ENCODE data around the gene C4A. TPM values are rescaled to one million over a fixed set of nuclear protein-coding genes. Genes with fewer than 3 reads are reported as not detected.

The C4A gene
- total RNA-seq, 2 experiments from 2014 or later, result 2.9 to 4.8 TPM

- Histone ChIP-seq H3K9me2 (ENCODE audit: insufficient read depth, low read length) (no peaks in the 10 kb centered on the region), H3K4me2 (ENCODE audit: low read length) (no peak overlapping the region), H3K4me3 (ENCODE audit: low read depth, low read length, poor library complexity, severe bottlenecking) (no peak overlapping the region), H3K27ac (ENCODE audit: low read depth, low read length, poor library complexity, severe bottlenecking) (no peak overlapping the region), H3K36me3 (ENCODE audit: insufficient read depth, low read length) (peaks cover 81% of the 10 kb centered on the region), H2AFZ (ENCODE audit: low read length) (no peak overlapping the region), H3K4me1 (ENCODE audit: insufficient read depth, low read length, poor library complexity, severe bottlenecking) (peaks cover 13% of the 10 kb centered on the region), H3K79me2 (ENCODE audit: insufficient read depth, low read depth, low read length) (peaks cover 6% of the 10 kb centered on the region; the same call in 1 of the 2 replicates), H4K20me1 (ENCODE audit: insufficient read depth, low read length) (no peaks in the 10 kb centered on the region), H3K9me3 (ENCODE audit: low read length) (no peaks in the 10 kb centered on the region)
- DNase-seq (ENCODE audit: low spot score), result no peak
- CTCF ChIA-PET (ENCODE audit: unreplicated experiment), result no interaction called here
- intact Hi-C loops (cut with micrococcal nuclease; ENCODE audit: unreplicated experiment), result no loop called here
- no peak for TF ChIP-seq EZH2phosphoT487 (IDR thresholded peaks at IDR 0.05; ENCODE audit: borderline replicate concordance, low read depth, low read length)
- no TSS peak for BruUV-seq (replicated peaks)
- POLR2A ChIA-PET, result interaction anchor here (0.5 to 0.6 kb wide), 2 partner anchors 61 to 798 kb away, joined by 4 read pairs; no protein-coding TSS in a partner anchor
Measured at GRCh38 chr6:31966506-31966905, 15.4 kb upstream of the C4A start.

DNA sequence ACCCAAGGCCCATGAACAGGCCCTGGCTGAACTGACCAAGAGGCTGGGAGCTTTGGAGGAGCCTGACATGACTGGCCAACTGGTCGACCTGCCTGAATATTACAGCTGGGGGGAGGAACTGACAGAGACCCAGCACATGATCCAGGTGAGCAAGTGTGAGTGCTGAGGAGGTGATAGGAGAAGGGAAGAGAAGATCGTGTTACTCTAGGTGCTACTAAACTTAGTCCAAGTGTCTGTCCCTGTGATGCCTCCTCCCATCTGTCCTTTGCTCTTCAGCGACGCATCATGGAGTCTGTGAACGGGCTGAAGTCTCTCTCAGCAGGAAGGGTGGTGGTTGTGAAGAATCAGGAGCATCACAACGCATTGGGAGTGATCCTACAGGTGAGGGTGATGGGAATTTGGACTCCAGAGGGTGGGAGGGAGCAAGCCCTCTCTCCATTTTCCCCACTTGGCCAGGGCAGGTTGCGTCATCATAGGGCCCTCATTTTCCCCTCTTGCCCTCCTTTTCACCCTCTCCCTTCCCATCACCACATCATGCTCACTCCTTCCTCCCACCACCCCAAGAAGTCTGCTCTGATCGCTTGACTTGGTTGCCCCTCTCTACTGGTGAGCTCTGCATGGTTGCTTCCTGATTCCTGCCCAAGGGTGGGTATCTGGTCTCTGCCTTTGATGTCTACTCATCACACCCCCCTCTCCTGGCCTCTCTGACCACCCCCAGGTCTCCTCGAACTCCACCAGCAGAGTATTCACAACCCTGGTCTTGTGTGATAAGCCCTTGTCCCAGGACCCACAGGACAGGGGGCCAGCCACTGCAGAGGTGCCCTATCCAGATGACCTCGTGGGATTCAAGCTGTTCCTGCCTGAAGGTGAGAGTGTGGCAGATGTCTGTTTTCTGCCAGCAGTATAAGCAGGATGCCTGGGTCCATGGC is 14.6 kb upstream of the C4A start:
- Histone ChIP-seq H3K4me3 (ENCODE audit: low read depth, low read length, poor library complexity, severe bottlenecking) (no peak overlapping the region), H3K27ac (ENCODE audit: low read depth, low read length, poor library complexity, severe bottlenecking) (no peak overlapping the region), H3K79me2 (ENCODE audit: insufficient read depth, low read depth, low read length) (peaks cover 8% of the 10 kb centered on the region; the same call in 1 of the 2 replicates), H4K20me1 (ENCODE audit: insufficient read depth, low read length) (no peaks in the 10 kb centered on the region), H2AFZ (ENCODE audit: low read length) (no peak overlapping the region), H3K9me2 (ENCODE audit: insufficient read depth, low read length) (no peaks in the 10 kb centered on the region), H3K4me2 (ENCODE audit: low read length) (no peak overlapping the region), H3K4me1 (ENCODE audit: insufficient read depth, low read length, poor library complexity, severe bottlenecking) (peaks cover 16% of the 10 kb centered on the region), H3K9me3 (ENCODE audit: low read length) (no peaks in the 10 kb centered on the region), H3K36me3 (ENCODE audit: insufficient read depth, low read length) (peaks cover 78% of the 10 kb centered on the region)
- DNase-seq (ENCODE audit: low spot score), result no peak
- ChIA-PET CTCF (ENCODE audit: unreplicated experiment) (no interaction called here), POLR2A (interaction anchor here (0.5 to 1.0 kb wide), 2 partner anchors 227 to 799 kb away, joined by 4 read pairs; no protein-coding TSS in a partner anchor)
- BruUV-seq (replicated peaks), result no TSS peak
- intact Hi-C loops (cut with micrococcal nuclease; ENCODE audit: unreplicated experiment), result no loop called here
- no peak for TF ChIP-seq EZH2phosphoT487 (IDR thresholded peaks at IDR 0.05; ENCODE audit: borderline replicate concordance, low read depth, low read length)

- Histone ChIP-seq H3K36me3 (ENCODE audit: insufficient read depth, low read length) (peaks cover 72% of the 10 kb centered on the region), H3K9me3 (ENCODE audit: low read length) (no peaks in the 10 kb centered on the region), H2AFZ (ENCODE audit: low read length) (no peak overlapping the region), H3K27ac (ENCODE audit: low read depth, low read length, poor library complexity, severe bottlenecking) (no peak overlapping the region), H3K4me2 (ENCODE audit: low read length) (no peak overlapping the region), H4K20me1 (ENCODE audit: insufficient read depth, low read length) (no peaks in the 10 kb centered on the region), H3K4me3 (ENCODE audit: low read depth, low read length, poor library complexity, severe bottlenecking) (no peak overlapping the region), H3K79me2 (ENCODE audit: insufficient read depth, low read depth, low read length) (peaks cover 12% of the 10 kb centered on the region; the same call in 1 of the 2 replicates), H3K4me1 (ENCODE audit: insufficient read depth, low read length, poor library complexity, severe bottlenecking) (peaks cover 18% of the 10 kb centered on the region), H3K9me2 (ENCODE audit: insufficient read depth, low read length) (no peaks in the 10 kb centered on the region)
- intact Hi-C loops (cut with micrococcal nuclease; ENCODE audit: unreplicated experiment), result no loop called here
- CTCF ChIA-PET (ENCODE audit: unreplicated experiment), result no interaction called here
- TF ChIP-seq, protein P1, sequence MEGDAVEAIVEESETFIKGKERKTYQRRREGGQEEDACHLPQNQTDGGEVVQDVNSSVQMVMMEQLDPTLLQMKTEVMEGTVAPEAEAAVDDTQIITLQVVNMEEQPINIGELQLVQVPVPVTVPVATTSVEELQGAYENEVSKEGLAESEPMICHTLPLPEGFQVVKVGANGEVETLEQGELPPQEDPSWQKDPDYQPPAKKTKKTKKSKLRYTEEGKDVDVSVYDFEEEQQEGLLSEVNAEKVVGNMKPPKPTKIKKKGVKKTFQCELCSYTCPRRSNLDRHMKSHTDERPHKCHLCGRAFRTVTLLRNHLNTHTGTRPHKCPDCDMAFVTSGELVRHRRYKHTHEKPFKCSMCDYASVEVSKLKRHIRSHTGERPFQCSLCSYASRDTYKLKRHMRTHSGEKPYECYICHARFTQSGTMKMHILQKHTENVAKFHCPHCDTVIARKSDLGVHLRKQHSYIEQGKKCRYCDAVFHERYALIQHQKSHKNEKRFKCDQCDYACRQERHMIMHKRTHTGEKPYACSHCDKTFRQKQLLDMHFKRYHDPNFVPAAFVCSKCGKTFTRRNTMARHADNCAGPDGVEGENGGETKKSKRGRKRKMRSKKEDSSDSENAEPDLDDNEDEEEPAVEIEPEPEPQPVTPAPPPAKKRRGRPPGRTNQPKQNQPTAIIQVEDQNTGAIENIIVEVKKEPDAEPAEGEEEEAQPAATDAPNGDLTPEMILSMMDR (conservative IDR thresholded peaks at IDR 0.05; ENCODE audit: low read length), result no peak
- no peak for TF ChIP-seq EZH2phosphoT487 (IDR thresholded peaks at IDR 0.05; ENCODE audit: borderline replicate concordance, low read depth, low read length)
- no TSS peak for BruUV-seq (replicated peaks)
- DNase-seq (ENCODE audit: low spot score), result no peak
- POLR2A ChIA-PET, result interaction anchor here (1.0 kb wide), 1 partner anchor 227 kb away, joined by 4 read pairs; no protein-coding TSS in a partner anchor
Measured at GRCh38 chr6:31967926-31968320, 13.9 kb upstream of the C4A start.
